RWPE1 (cell line): ENCODE measurements around the gene CCDC181.

ENCODE experiments used
- CTCF ChIA-PET: fragments of 350-600 bp; sonication (Branson Sonifier 250); formaldehyde crosslinking; extraction: SDS; loops from one replicate; lab custom pipeline; 2021; lab: Yijun Ruan, JAX
- POLR2A ChIA-PET: fragments of 400-600 bp; formaldehyde crosslinking; extraction: SDS; loops from one replicate; lab custom pipeline; 2020; ENCODE audit warnings: antibody characterized with exemption; ENCODE audit not compliant: low non-redundant PET; lab: Yijun Ruan, JAX
- DNase-seq: peaks from one replicate; pipeline ENCODE4 v3.0.0; 2012; ENCODE audit warnings: low spot score
- H3K27ac ChIP-seq: fragments of 450-650 bp; 2 replicates; pipeline ENCODE4 v1.5.1; 2017
- TF ChIP-seq, protein P1 (sequence below): fragments of 450-650 bp; conservative IDR thresholded peaks from 2 replicates; pipeline ENCODE4 v1.5.1; 2017; ENCODE audit warnings: low read depth, mild to moderate bottlenecking

Gene CCDC181

DNA sequence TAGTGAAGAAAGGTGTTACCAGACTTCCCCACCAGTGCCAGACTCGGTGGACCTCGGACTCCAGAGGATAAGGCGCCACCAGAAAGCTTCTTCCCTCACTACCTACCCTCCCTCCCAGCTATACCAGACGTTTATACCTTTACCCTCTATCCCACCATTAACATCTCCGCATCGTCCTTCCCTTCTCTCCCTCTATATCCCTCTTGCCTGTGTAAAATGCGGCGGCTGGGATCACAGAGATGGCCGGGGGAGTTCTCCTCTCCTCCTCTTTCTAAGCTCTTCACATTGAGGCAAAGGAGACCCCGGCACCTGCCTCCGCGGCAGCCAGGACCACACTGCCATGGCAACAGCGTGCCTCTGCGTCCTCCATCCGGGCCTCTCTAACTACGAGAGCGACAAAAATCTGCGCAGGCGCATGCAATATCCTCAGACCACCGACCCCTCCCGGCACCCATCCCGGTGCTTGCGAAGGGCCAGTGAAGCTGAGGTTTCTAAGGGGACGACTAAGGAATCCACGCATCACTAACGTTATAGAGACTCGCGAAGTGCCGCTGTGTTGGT lies at the start of gene CCDC181:
Gene CCDC181 (minus strand): TSS at position 394 of the 561 bp plus-strand sequence. CDS start 2,547 bp downstream, outside the sequence.
- TF ChIP-seq, protein P1, sequence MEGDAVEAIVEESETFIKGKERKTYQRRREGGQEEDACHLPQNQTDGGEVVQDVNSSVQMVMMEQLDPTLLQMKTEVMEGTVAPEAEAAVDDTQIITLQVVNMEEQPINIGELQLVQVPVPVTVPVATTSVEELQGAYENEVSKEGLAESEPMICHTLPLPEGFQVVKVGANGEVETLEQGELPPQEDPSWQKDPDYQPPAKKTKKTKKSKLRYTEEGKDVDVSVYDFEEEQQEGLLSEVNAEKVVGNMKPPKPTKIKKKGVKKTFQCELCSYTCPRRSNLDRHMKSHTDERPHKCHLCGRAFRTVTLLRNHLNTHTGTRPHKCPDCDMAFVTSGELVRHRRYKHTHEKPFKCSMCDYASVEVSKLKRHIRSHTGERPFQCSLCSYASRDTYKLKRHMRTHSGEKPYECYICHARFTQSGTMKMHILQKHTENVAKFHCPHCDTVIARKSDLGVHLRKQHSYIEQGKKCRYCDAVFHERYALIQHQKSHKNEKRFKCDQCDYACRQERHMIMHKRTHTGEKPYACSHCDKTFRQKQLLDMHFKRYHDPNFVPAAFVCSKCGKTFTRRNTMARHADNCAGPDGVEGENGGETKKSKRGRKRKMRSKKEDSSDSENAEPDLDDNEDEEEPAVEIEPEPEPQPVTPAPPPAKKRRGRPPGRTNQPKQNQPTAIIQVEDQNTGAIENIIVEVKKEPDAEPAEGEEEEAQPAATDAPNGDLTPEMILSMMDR = no peak
- peak; percentile 13 for DNase-seq
- no peak within 1 kb of the TSS for H3K27ac ChIP-seq
- ChIA-PET CTCF (interaction anchor here (1.2 kb wide), 1 partner anchor 39 kb away, joined by 4 read pairs; no protein-coding TSS in a partner anchor), POLR2A (no interaction called here)

- CTCF ChIA-PET = no interaction called here
- POLR2A ChIA-PET = no interaction called here
- TF ChIP-seq, protein P1 = no peak
- H3K27ac ChIP-seq = no peak overlapping the region
- no peak for DNase-seq
Measured at GRCh38 chr1:169475806-169476387, 48.6 kb upstream of the CCDC181 start.

GRCh38 chr1:169474302-169474995 lies 47.2 kb upstream of the CCDC181 start:
- ChIA-PET POLR2A (no interaction called here), CTCF (interaction anchor here (0.6 kb wide), 1 partner anchor 73 kb away, joined by 6 read pairs; no protein-coding TSS in a partner anchor)
- H3K27ac ChIP-seq = no peak overlapping the region
- TF ChIP-seq, protein P1 = no peak
- no peak for DNase-seq

- ChIA-PET POLR2A (no interaction called here), CTCF (interaction anchor here (0.7 kb wide), 1 partner anchor 24 kb away, joined by 4 read pairs; no protein-coding TSS in a partner anchor)
- TF ChIP-seq, protein P1 = no peak
Measured at GRCh38 chr1:169473347-169473746, 46.1 kb upstream of the CCDC181 start.

DNA sequence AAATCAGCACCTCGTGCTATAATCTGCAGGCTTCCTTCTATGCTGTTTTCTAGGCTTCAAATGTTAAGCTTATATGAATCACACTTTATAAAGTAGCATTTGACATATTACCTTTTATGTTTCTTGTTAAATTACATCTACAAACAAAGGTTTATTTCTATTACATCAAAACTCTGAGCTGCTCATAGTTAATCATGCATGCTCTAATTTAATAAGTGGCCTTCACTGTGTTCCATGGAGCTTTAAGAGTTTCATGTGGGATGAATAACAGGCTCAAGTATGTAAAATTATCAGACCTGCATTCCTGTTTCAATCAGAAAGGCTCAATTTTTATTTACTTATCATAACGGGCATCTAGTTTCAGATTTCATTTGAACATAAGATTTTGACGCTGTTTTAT lies 45.5 kb upstream of the CCDC181 start:
- no peak overlapping the region for H3K27ac ChIP-seq
- no peak for DNase-seq
- TF ChIP-seq, protein P1 = no peak
- ChIA-PET CTCF (no interaction called here), POLR2A (no interaction called here)

More at GRCh38 chr1:169473347-169473746, 46.1 kb upstream of the CCDC181 start:
- DNase-seq = no peak
- H3K27ac ChIP-seq = no peak overlapping the region

GRCh38 chr1:169468982-169469381 lies 41.7 kb upstream of the CCDC181 start:
- ChIA-PET CTCF (interaction anchor here (1.8 kb wide), 1 partner anchor 77 kb away, joined by 6 read pairs; no protein-coding TSS in a partner anchor), POLR2A (no interaction called here)
- TF ChIP-seq, protein P1 = no peak
- no peak overlapping the region for H3K27ac ChIP-seq
- no peak for DNase-seq
